GM11168 (cell line): ENCODE results near the gene LILRB4.
"Not testable (repeated sequence)": the region's sequence is repeated elsewhere in the genome, so short reads cannot be mapped to it uniquely, and the experiment has no call there.

Experiments
- in situ Hi-C: fragments of 300-500 bp; cut with MboI; formaldehyde crosslinking; loops from one replicate; pipeline ENCODE4 v1.12.0; 2022; ENCODE audit warnings: low sequenced_read_pairs; ENCODE audit not compliant: unreplicated experiment

Gene LILRB4

DNA sequence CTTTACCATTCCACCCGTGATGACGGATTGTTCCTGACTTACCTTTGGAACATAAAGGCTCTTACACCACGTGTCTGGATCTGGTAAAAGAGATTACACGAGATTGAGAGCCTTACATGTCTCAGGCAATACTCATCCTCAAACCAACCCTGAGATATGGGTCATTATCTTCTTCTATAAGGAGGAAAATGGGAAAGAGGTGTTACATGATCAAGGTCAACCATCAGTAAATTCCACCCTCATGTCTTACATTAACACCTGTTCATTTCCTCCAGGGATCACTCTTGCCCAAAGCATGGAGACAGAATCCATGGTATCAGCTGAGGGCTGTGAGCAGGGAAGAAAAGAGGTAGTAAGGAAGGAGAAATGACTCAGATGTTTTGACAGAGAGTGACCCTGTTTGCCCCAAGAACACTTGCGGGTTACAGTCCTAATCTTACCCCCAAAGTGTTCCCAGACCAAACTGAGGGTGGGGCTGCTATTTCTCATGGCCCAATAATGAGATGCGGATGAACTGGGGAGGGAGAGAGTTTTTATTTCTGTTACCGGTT lies 19.6 kb downstream of the LILRB4 start:
- in situ Hi-C loops: no loop called here

DNA sequence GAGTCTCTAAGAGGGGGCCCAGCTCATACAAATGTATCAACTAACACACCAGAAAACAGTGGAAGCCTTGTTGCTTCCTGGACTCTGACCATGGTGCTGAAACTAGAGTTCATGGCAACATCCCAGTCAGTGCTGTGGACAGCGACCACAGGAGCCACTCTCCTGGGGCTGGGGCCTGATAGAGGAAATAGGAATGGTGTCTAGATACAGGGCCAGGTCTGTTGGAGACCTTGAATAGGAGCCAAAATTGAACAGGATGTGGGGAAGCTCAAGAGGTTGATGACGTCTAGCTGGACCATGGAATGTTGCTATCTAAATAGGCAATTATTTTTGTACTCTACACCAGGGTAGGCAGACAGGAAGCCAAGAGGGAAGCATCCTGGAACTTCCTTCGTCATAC lies 21.7 kb downstream of the LILRB4 start:
- in situ Hi-C loops: no loop called here

DNA sequence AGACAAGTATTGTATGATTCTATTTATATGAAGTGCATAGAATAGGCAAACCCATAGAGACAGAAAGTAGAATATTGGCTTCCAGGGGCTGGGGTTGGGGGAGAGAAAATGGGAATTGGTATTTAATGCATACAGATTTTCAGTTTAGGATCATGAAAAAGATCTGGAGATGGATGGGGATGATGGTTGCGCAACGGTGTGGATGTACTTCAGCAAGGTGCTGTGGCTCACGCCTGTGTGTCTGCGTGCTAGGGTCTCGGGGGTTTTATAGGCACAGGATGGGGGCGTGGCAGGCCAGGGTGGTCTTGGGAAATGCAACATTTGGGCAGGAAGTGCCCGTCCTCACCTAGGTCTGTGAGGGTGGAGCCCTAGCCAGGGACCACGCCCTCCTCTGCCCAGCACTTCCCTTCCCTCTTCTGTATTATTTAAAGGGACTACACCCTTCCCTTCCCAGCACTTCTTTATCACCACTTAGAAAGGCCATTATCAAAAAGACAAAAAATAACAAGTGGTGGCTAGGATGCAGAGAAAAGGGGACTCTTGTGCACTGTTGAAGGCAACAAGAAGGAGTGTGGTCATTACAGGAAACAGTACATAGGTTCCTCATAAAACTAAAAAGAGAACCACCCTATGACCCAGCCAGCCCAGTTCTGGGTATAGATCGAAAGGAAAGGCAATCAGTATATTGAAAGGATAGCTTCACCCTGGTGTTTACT lies 29.0 kb downstream of the LILRB4 start:
- in situ Hi-C loops: no loop called here

DNA sequence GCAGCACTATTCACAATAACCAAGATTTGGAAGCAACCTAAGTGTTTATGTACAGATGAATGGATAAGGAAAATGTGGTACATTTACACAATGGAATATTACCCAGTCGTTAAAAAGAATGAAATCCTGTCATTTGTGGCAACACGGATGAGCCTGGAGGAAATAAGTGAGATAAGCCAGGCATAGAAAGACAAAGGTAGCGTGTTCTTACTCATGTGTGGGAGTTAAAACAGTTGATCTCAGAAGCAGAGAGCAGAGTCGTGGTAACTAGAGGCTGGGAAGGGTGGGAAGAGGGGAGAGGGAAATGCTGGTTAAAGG lies 29.5 kb downstream of the LILRB4 start:
- in situ Hi-C loops: no loop called here

DNA sequence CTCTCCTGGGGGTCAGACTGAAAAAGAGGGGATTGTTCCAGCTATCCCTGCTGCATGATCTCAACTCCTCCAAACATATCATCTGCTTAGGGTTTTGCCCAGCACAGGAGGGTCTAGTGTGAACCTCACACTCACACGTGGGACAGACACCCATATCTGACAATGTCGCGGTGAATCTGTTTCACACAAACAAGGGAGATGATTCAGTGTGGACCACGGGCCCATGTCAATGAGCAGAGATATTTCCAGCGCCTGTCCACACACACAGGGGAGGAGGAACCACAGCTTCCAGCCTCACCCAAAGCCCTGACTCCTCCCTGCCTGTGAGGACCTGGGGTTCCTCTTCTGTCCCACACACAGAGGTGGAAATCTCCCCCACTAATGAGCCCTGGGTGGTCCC lies 31.9 kb downstream of the LILRB4 start:
- in situ Hi-C loops: no loop called here

DNA sequence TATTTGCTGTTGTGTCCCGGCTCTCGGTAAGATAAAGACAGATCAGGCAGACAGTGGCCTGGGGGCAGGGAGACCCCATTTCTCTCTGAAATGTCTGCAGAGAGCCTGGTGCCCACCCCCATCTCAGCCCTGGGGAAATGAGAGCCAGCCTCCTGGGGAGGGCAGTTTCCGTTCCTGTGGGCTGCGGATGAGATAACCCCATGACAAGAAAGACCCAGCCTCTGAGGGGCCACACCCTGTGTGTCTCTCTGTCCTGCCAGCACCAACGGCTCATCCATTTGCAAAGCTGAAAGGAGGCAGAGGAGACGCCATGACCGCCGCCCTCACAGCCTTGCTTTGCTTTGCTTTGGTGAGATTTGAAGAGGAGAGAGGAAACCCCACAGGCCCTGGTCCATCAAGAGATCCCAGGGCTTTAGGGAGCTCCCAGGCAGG lies 33.3 kb downstream of the LILRB4 start:
- in situ Hi-C loops: no loop called here

DNA sequence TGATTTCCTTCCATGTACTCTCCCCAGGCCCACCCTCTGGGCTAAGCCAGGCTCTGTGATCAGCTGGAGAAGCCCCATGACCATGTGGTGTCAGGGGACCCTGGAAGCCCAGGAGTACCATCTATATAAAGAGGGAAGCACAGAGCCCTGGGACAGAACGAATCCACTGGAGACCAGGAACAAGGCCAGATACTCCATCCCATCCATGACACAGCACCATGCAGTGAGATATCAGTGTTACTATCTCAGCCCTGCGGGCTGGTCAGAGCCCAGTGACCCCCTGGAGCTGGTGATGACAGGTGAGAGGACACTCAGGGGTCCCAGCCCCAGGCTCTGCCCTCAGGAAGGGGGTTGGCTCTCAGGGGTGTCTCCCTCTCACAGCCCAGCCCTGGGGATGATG lies 34.0 kb downstream of the LILRB4 start:
- in situ Hi-C loops: no loop called here

DNA sequence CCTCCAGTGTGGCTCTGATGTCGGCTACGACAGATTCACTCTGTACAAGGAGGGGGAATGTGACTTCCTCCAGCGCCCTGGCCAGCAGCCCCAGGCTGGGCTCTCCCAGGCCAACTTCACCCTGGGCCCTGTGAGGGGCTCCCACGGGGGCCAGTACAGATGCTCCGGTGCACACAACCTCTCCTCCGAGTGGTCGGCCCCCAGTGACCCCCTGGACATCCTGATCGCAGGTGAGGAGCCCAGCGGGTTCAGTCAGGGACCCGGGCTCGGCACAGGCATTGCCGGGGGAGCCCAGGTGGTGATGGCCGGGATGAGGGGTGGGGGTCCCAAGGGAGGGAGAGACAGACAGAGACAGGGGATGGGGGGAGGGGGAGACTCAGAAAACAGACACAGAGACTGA lies 34.9 kb downstream of the LILRB4 start:
- in situ Hi-C loops: not testable (repeated sequence)

DNA sequence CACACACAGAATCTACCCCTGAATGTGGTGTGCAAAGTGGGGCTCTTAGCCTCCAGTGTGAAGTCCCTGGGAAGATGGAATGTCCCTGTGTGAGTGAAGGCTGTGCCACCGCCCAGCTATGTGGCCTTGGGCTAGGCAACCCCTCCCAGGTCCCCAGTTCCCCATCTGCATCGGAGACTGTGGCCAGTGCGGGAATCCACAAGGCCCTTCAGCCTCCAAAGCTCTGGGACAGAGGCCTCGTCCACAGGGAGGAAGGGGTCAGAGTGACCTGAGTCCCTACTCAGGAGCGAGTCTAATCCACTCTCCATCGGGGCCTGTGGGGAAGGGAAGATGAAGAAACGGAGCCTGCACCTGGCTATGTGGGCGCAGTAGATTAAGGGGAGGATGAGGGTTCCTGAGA lies 42.1 kb downstream of the LILRB4 start:
- in situ Hi-C loops: no loop called here

DNA sequence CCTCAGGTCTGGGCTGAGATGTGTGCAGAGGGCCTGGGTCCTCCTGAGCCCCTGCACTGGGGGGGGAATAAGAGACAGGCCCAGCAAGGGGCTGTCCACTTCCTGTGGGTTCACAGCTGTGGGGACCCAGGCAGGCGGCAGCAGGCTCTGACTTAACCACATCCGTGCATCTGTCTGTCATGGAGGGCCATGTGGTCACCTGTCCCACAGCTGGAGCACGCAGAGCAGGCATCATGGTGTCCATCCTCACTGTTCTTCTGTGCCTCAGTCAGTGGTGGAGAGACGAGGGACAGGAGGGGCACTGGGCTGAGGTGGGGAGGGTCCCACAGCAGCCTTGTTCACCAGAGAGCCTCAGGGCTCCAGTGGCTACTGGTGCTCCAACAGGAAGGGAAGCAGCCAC lies 45.2 kb downstream of the LILRB4 start:
- in situ Hi-C loops: no loop called here

DNA sequence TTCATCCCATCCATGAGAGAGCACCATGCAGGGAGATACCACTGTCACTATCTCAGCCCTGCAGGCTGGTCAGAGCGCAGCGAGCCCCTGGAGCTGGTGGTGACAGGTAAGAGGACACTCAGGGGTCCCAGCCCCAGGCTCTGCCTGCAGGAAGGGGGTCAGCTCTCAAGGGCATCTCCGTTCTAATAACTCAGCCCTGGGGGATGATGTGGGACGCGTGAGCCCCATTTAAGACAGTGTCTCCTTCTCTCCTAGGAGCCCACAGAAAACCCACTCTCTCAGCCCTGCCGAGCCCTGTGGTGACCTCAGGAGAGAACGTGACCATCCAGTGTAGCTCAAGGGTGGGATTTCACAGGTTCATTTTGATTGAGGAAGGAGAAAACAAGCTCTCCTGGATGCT lies 46.0 kb downstream of the LILRB4 start:
- in situ Hi-C loops: no loop called here

DNA sequence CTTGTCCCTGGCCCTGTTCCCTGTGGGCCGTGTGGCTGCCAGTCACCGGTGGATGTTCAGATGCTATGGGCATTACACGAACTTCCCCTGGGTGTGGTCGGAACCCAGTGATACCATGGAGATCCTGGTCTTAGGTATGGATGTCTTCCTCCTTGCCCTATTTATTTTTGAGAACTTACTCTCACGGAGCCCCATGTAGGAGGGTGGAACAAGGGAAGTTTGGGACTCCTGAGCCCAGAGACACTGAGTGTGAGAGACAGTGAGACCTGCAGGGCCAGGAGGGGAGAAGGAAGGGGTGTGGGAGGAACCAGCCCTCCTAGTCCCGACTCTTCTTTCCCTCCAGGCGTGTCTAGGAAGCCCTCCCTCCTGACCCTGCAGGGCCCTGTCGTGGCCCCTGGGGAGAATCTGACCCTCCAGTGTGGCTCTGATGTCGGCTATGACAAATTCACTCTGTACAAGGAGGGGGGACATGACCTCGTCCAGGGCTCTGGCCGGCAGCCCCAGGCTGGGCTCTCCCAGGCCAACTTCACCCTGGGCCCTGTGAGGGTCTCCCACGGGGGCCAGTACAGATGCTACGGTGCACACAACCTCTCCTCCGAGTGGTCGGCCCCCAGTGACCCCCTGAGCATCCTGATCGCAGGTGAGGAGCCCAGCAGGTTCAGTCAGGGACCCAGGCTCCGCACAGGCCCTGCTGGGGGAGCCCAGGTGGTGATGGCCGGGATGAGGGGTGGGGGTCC lies 46.6 kb downstream of the LILRB4 start:
- in situ Hi-C loops: no loop called here

DNA sequence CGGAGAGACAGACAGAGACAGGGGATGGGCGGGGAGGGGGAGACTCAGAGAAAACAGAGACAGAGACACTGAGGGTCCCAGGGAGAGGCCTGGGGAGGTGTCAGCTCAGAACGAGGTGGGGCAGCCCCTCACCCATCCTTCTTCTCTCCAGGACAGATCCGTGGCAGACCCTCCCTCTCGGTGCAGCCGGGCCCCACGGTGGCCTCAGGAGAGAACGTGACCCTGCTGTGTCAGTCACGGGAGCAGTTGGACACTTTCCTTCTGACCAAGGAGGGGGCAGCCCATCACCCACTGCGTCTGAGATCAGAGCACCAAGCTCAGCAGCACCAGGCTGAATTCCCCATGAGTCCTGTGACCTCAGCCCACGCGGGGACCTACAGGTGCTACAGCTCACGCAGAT lies 47.2 kb downstream of the LILRB4 start:
- in situ Hi-C loops: not testable (repeated sequence)
